GM19455 (cell line): Measurements from ENCODE around the gene ADIPOQ.
"Not testable (repeated sequence)": the region's sequence is repeated elsewhere in the genome, so short reads cannot be mapped to it uniquely, and the experiment has no call there.

ENCODE experiments used
- ATAC-seq: cut with Tn5 transposase; IDR thresholded peaks from one replicate; pipeline ENCODE4 v1.9.1; 2021; ENCODE audit not compliant: unreplicated experiment

The ADIPOQ gene

DNA sequence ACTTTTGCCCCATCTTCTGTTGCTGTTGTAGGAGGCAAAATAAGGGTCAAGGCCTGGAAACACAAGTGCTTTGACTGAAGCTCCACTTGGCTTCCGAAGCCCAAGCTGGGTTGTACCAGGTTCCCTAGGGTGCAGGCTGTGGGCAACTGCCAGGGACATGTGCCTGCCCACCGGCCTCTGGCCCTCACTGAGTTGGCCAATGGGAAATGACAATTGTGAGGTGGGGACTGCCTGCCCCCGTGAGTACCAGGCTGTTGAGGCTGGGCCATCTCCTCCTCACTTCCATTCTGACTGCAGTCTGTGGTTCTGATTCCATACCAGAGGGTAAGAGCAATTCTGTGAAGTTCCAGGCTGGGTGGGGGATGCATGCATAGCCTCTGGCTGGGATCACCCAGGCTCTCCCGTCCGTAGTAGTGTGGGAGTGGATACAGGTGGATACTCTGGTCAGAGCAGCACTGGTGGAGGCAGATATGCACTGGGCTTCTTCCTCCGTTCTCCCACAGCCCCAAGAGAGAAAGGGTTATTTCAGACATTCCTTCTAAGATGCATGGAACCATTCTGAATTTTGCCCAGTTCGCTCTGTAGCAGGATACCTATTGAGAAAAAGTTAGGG is at the start of gene ADIPOQ:
Gene ADIPOQ (plus strand): TSS at position 285 of the 613 bp plus-strand sequence. CDS start 10,349 bp downstream, outside the sequence.
- ATAC-seq: no peak

- ATAC-seq: no peak
These were observed 44.2 kb upstream of the ADIPOQ start for GRCh38 chr3:186798239-186798874.

- ATAC-seq: no peak
These were observed 42.2 kb upstream of the ADIPOQ start for GRCh38 chr3:186800285-186800684.

- ATAC-seq: no peak
These were observed 39.8 kb upstream of the ADIPOQ start for GRCh38 chr3:186802701-186803100.

GRCh38 chr3:186803447-186803846 is 39.1 kb upstream of the ADIPOQ start:
- not testable (repeated sequence) for ATAC-seq

- ATAC-seq: peak; percentile 94
These were observed 36.1 kb upstream of the ADIPOQ start, which contains the start of gene RFC4 for GRCh38 chr3:186806089-186807055. Gene RFC4 (minus strand): TSS chr3:186806482. CDS start chr3:186804713, 1,769 bp downstream.

GRCh38 chr3:186807231-186807630 is 35.3 kb upstream of the ADIPOQ start:
- no peak for ATAC-seq

GRCh38 chr3:186810336-186810996 is 32.0 kb upstream of the ADIPOQ start:
- ATAC-seq: no peak

DNA sequence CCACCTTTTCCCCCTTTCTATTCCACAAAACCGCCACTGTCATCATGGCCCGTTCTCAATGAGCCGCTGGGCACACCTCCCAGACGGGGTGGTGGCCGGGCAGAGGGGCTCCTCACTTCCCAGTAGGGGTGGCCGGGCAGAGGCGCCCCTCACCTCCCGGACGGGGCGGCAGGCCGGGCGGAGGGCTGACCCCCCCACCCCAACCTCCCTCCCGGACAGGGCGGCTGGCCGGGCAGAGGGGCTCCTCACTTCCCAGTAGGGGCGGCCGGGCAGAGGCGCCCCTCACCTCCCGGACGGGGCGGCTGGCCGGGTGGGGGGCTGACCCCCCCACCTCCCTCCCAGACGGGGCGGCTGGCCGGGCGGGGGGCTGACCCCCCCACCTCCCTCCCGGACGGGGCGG is 31.2 kb upstream of the ADIPOQ start:
- ATAC-seq: not testable (repeated sequence)

DNA sequence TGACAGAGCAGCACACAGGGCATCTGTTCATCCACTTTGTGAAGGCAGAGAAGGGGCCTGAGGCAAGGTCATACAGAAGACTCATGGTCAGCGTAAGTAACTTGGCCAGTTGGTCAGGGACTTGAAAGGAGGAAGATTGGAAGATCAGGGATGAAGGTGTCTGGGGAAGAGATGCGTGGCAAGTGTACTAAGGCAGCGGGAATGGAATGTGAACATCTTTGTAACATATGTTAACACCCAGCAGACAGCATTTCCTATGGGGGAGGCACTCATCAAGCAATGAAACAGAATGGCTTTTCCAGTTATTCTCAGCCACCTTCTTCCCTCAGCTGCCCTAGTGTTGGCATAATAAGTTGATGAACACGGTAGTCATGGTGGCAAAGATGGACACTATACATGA is 28.4 kb upstream of the ADIPOQ start:
- ATAC-seq: no peak

DNA sequence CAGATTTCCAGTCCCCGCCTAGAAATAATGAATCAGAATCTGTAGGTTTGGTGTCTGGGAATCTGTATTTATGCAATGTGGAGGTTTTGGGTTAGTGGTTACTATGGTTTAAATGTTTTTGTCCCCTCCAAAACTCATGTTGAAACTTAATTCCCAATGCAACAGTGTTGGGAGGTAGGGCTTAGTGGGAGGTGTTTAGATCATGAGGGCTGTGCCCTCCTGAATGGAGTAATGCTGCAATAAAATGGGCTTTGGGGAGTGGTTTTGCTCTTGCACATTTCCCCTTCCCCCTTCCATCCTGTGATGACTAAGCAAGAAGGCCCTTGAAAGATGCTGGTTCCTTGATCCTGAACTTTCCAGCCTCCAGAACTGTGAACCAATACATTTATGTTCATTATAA is 27.1 kb upstream of the ADIPOQ start:
- no peak for ATAC-seq

DNA sequence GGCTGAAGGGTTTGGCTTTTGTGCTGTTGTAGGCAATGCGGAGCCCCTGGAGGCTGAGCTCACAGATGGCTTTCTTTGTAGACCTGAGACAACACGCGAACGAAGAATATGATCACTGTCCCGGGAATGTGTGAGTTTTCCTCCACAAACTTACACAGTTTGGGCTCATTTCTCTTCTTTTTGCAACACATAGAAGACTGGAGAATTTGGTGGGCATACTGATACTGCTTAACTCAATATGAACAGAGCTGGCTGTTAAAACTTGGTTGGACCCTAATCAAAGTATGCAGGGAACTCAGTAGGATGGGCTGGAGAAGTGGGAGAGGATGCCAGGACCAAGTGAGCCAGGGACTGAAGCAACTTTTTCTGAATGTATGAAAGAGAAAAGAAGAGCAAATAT is 24.0 kb upstream of the ADIPOQ start:
- ATAC-seq: no peak

- ATAC-seq: no peak
These were observed 23.6 kb upstream of the ADIPOQ start for GRCh38 chr3:186818956-186819355.

DNA sequence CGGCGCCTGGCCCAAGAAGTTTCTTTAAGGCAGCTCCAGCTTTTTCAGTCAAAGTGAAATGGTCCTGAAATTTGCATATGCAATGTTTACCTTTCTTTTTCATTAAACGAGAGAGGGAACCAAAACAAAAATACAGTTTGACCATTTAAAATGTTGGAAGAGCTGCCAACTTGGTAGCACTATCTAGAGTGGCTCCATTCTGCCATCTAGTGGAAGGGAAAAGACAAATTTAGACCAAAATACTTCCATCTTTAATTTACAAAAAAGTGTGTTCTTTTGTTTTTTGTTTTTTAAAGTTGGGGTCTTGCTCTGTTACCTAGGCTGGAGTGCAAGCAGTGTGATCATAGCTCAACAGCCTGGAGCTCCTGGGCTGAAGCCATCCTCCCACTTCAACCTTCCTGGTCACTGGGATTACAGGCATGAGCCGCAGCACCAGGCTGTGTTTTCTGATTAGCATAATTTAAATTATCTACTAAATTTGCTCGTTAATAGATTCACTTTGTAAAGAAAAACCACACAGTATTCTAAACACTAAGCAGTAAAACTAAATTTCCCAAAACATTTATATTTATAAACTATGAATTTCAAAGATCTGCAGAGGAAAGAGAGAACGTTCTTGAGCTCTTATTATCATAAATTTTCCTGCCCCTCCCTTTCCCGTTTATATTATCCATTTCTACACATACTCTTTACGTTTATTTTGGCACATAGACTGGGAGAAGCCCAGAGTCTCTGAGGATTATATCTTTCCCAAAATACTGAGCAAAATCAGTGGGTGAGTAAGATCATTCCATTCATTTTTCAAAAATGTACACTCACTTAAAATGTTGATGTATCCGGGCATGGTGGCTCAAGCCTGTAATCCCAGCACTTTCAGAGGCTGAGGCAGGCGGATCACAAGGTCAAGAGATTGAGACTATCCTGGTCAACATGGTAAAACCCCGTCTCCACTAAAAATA is 20.8 kb upstream of the ADIPOQ start:
- ATAC-seq: no peak

- not testable (repeated sequence) for ATAC-seq
These were observed 20.1 kb upstream of the ADIPOQ start for GRCh38 chr3:186822388-186822759.

DNA sequence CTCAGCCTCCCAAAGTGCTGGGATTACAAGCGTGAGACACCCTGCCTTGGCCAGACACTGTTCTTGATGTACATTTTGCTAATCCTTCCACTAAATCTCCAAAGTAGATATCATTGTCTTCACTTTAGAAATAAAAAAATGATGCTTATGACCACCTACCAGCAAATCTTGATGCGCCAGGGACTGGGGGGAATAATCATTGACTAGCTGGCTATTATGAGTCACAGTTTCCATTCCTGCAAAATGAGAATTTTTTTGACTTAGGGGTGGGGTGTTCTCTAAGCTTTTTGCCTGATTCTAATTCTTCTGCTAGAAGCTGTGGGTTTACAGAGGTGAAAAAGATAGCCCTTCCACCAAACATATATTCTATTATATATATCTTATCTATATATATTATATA is 19.1 kb upstream of the ADIPOQ start:
- no peak for ATAC-seq

GRCh38 chr3:186824430-186825139 is 17.9 kb upstream of the ADIPOQ start:
- ATAC-seq: no peak

DNA sequence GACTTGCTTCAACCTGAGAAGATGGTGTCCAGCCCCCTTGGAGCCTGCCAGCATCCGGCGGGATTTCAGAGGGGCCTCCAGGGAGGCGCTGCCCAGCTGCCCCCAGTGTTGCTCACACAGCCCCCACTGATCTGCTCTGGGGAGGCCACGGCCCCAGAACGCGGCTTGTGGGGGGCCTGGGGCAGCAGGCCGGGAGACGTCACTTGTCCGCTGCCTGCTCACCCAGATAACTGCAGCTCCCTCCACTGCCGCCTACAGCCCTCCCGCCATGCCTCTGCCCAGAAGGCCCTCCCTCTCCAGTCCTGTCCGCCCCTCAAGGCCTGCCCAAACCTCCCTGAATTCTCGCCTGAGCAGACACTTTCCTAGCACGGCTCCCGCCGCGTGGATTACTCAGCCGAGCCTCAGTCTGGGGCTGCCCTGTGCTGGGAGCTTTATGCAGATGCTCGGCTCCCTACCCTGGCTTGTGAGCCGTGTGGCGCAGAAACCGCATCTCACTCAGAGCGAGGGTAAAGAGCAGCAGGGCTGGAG is 17.2 kb upstream of the ADIPOQ start:
- ATAC-seq: no peak

DNA sequence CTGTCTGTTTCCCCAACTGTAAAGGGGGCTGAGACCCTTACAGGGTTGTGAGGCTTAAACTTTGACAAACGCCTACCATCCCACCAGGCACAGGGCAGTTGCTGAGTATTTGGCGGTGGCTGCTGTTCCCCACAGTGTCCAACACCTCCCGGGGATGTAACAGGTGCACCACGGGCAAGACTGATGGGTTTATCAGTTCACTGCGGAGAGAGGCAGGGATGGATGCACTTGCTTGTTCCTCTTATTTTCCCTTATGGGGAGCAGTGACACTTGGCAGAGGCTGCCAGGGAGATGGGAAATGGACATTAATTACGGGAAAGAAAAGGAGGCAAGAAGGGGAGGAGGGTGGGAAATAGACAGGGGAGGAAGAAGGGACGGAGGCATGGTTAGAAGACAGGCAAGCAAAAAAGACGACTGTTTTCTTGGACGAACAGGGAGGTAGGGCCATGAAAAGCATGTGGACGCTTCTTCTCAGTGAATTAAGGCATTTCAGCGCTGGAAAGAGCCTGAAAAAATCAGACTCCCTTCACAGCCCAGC is 16.6 kb upstream of the ADIPOQ start:
- ATAC-seq: no peak
